ENCODE results near the gene NECAP2.

Gene NECAP2, protein sequence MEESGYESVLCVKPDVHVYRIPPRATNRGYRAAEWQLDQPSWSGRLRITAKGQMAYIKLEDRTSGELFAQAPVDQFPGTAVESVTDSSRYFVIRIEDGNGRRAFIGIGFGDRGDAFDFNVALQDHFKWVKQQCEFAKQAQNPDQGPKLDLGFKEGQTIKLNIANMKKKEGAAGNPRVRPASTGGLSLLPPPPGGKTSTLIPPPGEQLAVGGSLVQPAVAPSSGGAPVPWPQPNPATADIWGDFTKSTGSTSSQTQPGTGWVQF

DNA sequence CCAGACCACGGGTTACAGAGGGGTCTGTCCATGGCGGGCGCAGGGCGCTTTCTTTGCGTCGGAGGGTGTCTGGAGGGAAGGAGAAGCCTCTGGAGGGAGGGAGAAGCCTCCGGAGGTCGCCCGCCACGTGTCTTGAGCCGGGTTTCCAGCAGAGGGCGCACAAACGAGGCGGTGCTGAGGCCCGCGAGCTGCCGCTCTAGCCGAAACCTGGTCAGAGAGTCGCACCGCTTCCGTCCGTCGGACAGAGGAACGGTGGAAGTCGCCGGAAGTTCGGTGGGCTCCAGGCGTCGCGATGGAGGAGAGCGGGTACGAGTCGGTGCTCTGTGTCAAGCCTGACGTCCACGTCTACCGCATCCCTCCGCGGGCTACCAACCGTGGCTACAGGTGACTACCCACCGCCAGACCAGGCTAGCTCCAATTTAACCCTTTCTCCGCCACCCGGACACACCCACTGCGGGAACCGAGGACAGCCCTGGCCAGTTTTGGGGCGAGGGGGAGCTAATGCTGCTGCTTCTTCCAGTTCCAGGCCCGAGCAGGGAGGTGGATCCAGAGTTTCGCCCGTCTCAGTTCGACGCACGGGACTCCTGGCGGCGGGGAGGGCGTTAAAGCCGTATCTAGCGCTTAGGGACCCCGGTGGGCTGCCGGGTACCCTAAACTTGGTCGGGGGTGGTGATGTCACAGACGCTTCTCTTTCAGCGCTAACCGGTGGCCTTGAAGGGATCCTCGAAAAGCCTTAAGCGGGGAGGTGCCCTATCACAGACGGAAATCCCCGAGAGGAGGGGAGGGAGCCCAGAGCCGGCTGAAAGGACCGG, at the start of gene NECAP2:
Gene NECAP2 (plus strand): TSS at position 255 of the 812 bp plus-strand sequence. CDS start 38 bp downstream, at position 293.
- DNase-seq (ENCODE audit: low spot score) = peak; percentile 97

- no peak for DNase-seq (ENCODE audit: low spot score)
Measured at GRCh38 chr1:16391411-16391810, 49.1 kb upstream of the NECAP2 start.

DNA sequence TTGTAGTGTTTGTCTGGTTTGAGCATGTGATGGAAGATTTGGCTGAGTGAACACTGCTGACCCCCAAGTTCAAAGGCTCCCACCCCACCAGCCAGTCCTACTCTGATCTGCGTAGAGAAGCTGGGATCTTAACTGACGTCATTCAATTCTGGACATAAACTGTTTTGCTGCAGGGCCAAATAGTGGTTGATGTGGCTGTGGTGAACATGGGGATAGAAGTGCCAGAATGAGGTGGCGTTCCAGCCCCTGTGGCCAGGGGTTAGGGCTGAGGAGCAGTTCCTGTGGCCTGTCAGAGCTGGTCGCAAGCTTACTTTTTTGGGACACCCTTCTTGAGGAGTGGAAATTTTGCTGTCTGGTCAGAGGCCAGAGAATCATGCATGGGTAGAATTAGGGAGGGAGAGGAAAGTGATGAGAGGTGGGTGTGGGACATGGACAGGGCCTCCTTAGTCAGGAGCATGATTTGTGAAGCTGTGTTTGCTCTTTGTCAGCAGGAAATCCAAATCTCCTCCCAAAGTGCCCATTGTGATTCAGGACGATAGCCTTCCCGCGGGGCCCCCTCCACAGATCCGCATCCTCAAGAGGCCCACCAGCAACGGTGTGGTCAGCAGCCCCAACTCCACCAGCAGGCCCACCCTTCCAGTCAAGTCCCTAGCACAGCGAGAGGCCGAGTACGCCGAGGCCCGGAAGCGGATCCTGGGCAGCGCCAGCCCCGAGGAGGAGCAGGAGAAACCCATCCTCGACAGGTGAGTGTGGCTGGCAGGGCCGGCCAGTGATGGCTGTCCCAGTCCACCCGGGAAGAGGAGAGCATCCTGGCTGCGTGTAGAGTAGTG, 47.6 kb upstream of the NECAP2 start:
- no peak for DNase-seq (ENCODE audit: low spot score)

GRCh38 chr1:16393570-16394521, 46.7 kb upstream of the NECAP2 start:
- DNase-seq (ENCODE audit: low spot score) = no peak

- no peak for DNase-seq (ENCODE audit: low spot score)
Measured at GRCh38 chr1:16394977-16395376, 45.5 kb upstream of the NECAP2 start.

DNA sequence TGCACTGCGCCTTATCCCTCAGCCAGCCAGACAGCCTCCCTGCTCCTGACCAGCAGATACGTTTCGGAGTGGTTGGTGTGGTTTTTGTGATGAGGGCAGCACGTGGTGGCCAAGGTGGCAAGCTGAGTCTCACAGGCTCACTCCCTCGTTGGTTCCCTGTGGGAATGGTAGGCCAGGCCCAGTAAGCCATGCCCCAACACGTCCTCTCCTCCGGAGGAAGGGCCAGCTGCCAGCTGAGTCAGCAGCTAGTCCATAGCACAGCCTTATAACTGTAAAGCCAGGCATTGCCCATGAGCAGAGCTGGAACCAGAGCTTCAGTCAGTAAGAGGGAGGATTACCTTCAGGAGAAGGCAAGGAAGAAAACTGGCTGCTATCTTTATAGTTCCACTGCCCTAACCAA, 43.9 kb upstream of the NECAP2 start:
- DNase-seq (ENCODE audit: low spot score) = peak; percentile 82

GRCh38 chr1:16397120-16397519, 43.4 kb upstream of the NECAP2 start:
- no peak for DNase-seq (ENCODE audit: low spot score)

- no peak for DNase-seq (ENCODE audit: low spot score)
Measured at GRCh38 chr1:16398371-16398953, 42.1 kb upstream of the NECAP2 start.

DNA sequence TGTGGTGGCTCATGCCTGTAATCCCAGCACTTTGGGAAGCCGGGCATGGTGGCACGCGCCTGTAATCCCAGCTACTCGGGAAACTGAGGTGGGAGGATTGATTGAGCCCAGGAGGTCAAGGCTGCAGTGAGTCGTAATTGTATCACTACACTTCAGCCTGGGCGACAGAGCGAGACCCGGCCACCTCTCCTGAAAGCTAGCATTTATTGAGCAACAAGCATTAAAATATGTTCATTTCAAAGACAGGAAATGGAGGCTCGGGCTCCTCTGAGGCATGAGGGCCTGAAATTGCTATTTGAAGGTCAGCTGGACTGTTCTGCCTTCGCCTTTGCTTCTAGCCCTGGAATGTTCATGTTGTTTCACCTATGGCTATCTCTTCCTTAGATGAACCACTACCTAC, 37.8 kb upstream of the NECAP2 start:
- DNase-seq (ENCODE audit: low spot score) = no peak

DNA sequence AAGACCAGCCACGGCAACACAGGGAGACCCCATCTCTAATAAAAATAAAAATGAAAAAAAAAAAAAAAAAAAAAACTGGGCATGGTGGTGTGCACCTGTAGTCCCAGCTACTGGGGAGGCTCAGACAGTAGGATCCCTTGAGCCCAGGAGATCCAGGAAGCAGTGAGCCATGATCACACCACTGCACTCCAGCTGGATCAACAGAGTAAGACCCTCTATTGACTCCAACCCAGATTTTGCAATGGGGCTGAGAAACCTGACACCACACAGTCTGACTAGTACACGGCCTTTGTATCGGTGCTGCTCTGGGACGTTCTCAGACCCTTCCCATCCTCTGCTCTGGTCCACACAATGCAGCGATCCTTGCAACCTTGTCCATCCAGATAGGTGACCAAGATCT, 35.1 kb upstream of the NECAP2 start:
- no peak for DNase-seq (ENCODE audit: low spot score)

- DNase-seq (ENCODE audit: low spot score) = no peak
Measured at GRCh38 chr1:16406868-16407267, 33.7 kb upstream of the NECAP2 start.

GRCh38 chr1:16409536-16410152, 30.9 kb upstream of the NECAP2 start:
- no peak for DNase-seq (ENCODE audit: low spot score)

DNA sequence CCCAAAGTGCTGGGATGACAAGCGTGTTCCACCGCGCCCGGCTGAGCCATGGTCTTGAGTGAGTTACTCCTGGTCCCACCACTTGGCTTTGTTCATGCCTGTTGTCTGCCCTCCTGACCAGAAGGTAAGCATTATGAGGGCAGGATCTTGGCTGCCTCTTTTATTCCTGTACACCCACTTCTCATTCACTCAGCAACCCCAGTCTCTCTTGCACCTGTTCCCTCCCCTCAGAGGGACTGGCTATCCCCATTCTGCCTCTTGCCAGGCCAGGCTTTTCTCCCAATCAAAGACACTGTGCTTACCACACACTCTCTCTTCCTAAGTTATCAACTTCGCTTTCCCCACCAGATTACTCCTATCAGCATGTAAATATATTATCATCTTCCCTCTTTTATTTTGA, 29.7 kb upstream of the NECAP2 start:
- no peak for DNase-seq (ENCODE audit: low spot score)

GRCh38 chr1:16413191-16413590, 27.3 kb upstream of the NECAP2 start:
- DNase-seq (ENCODE audit: low spot score) = no peak

DNA sequence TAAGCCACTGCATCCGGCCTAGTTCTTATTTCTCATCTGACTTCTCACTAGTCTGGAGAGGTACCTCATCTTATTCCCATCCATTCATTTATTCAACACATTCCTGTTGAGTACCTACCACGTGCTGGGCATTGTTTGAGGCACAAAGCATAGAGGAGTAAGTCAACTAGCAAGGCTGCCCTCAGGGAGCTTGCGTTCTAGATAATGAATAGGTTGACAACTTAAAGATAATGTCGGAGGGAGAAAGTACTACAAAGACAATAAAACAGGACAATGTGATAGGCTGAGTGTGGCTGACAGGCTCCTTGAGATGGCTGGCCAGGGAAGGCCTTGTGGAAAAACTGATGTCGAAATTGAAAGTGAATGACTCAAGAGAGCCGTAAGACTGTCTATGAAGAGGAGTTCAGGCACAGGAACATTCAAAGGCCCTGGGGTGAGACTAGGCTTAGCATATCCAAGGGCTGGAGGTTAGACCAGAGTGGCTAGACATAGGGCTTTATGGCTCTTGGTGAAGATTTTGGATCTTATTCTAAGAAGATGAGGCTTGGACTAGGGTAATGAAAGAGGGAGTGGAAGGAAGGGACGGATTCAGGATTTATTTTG, 21.6 kb upstream of the NECAP2 start:
- DNase-seq (ENCODE audit: low spot score) = no peak

DNA sequence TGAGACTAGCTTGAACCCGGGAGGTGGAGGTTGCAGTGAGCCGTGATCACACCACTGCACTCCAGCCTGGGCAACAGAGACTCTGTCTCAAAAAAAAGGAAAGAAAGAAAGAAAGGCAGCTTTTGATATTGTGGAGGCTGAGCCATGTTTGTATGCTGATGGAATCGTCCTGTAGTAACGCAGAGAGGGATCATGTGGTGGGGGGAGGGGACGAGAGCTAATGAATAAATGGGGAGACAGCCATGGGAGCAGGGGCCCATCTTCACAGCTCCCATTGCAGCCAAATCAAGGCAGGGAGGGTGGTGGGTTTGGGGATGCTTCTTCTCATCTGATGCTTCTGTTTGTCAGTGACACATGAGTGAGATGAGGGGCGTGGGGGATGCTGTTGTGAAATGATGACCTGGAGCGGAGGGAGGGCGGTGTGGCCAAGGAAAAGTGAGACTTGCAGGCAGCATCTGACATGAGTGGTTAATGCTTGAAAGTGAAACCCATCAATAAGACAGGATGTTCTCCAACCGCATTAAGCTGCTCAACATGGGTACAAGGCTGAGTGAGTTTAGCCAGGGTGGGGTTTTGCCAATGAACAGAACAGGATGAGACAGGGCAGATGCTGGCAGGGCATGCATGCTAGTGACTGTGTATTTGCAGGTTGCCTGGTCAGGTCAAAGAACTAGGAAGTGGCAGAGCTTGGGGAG, 20.0 kb upstream of the NECAP2 start:
- no peak for DNase-seq (ENCODE audit: low spot score)

GRCh38 chr1:16421201-16421600, 19.3 kb upstream of the NECAP2 start:
- DNase-seq (ENCODE audit: low spot score) = no peak

DNA sequence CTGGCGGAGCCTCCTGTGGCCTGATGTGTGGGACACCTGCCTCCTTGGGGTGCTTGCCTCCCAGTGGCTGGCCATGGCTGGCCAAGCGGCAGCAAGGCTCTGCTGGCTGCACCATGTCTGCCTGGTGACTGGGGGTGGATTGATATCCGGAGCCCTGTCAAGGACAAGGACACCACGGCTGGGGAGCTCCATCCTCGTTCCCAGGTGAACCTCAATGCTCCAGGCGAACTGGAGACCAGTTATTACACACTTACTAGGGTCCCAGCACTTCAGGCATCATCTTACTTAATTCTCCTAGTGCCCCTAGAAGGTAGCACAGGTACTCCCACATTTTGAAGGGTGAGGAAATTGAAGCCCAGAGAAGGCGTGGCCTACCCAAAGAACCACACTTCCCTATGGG, 18.5 kb upstream of the NECAP2 start:
- no peak for DNase-seq (ENCODE audit: low spot score)

DNA sequence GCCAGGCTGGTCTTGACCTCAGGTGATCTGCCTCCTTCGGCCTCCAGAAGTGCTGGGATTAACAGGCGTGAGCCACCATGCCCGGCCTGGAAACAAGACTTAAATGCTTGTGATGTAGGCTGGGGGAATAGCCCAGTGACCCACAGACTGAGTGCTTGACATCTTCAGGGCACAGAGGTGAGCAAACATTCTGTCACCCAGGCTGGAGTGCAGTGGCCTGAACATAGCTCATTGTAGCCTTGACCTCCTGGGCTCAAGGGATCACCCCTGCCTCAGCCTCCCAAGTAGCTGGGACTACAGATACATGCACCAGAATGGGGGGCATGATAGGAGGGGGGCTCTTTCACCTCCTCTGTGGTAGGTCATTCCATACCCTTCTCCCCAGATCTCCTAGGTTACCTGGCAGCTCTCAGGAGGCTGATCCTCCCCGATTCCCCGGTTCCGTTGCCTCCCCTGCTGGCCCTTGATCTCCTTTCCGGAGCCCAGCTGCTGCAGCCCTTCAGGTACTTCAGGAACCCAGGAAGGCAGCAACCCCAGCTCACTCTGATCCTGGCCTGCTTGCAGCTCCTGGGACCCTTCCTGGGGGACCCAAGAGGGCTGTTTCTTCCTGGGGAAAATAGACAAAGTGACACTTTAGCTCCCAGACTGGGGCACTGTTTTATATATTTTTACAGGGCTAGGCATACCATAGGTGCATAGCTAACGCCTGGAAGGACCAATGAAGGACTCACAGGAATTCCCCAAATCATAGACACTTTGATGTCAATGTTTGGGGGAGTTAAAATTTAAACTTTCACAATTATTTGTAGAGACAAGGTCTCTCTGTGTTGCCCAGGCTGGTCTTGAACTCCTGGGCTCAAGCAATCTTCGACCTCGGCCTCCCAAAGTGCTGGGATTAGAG, 15.1 kb upstream of the NECAP2 start:
- no peak for DNase-seq (ENCODE audit: low spot score)
